Measurements from ENCODE around the gene RACK1.

- TF ChIP-seq CTCF (conservative IDR thresholded peaks at IDR 0.05; ENCODE audit: low read length) (no peak), EZH2phosphoT487 (IDR thresholded peaks at IDR 0.05; ENCODE audit: borderline replicate concordance, low read depth, low read length) (no peak)
Measured at GRCh38 chr5:181271081-181271480, 27.4 kb upstream of the RACK1 start.
